Measurements from ENCODE around the gene ADGRG3. TPM values are rescaled to one million over a fixed set of nuclear protein-coding genes. Genes with fewer than 3 reads are reported as not detected.

The ADGRG3 gene
- polyA plus RNA-seq, 3 donors = 0.41 to 1.0 TPM; not detected in 1

DNA sequence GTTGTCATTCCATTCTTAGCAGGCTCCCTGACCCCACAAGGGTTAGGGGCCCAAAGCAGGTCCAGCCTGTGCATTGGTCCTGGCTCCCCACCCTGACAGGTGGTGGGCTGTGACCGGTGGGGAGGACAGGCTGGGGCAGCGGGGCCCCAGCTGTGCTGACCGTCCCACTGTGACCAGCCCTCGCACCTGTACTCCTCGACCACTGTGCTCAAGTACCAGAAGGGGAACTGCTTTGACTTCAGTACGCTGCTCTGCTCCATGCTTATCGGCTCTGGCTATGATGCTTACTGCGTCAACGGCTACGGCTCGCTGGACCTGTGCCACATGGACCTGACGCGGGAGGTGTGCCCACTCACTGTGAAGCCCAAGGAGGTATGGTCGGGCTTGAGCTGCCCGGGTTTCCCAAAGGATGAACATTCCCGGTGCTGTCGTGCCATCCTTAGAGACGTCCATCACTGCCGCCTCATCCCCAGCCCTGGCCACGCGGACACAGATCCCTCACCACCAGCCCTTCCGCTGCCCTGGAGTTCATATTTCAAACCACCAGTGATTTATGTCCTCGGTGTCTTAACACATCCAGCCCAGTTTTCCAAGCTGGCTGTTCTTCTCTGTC lies 33.8 kb downstream of the ADGRG3 start:
- Histone ChIP-seq H3K4me1 (ENCODE audit: control insufficient read depth in 1 of 2, insufficient read depth in 2 of 2, low read length in 2 of 2) (no peaks in the 10 kb centered on the region), H4K20me1 (ENCODE audit: insufficient read depth, low read length) (no peaks in the 10 kb centered on the region), H3K27me3 (ENCODE audit: control insufficient read depth in 2 of 2, insufficient read depth in 2 of 2, low read length in 2 of 2) (no peaks in the 10 kb centered on the region), H3K36me3 (replicated peaks in 1 of 2; ENCODE audit: control insufficient read depth in 1 of 2, insufficient read depth in 2 of 2, low read length in 2 of 2) (no peaks in the 10 kb centered on the region), H3K27ac (ENCODE audit: low read depth in 1 of 2, low read length in 2 of 2) (no peak overlapping the region), H3K9ac (ENCODE audit: insufficient read depth, low read length, poor library complexity, severe bottlenecking) (no peak overlapping the region), H2AFZ (ENCODE audit: insufficient read depth, low read depth, low read length, poor library complexity, severe bottlenecking) (no peak overlapping the region), H3K4me2 (replicated peaks; ENCODE audit: extremely low read depth, low read length, poor library complexity, severe bottlenecking) (no peak overlapping the region), H3K4me3 (replicated peaks in 1 of 3; ENCODE audit: low read depth in 2 of 3, low read length in 3 of 3) (no peak overlapping the region), H3K9me3 (replicated peaks in 1 of 2; ENCODE audit: control insufficient read depth in 1 of 2, insufficient read depth in 1 of 2, low read length in 2 of 2) (no peaks in the 10 kb centered on the region), H3K79me2 (ENCODE audit: insufficient read depth, low read length) (no peaks in the 10 kb centered on the region)
- intact Hi-C loops (cut with micrococcal nuclease) = no loop called here
- H3K36me3 Mint-ChIP-seq = no peaks in the 10 kb centered on the region
- no peak for TF ChIP-seq CTCF (IDR thresholded peaks at IDR 0.05)
- H3K9me3 Mint-ChIP-seq = peaks cover 0 to 3% (median 0%) of the 10 kb centered on the region in 7 donors
- WGBS (ENCODE audit: insufficient coverage) = 96% methylated on average over 20 of the region's 23 CpGs
- no peaks in the 10 kb centered on the region for H3K4me1 Mint-ChIP-seq
- no peak overlapping the region for H3K4me3 Mint-ChIP-seq
- peaks cover 0 to 3% (median 2%) of the 10 kb centered on the region in 3 donors for H3K27me3 Mint-ChIP-seq (ENCODE audit: low read depth in 3 of 3)
- H3K27ac Mint-ChIP-seq = no peak overlapping the region
- DNase-seq = no peak

DNA sequence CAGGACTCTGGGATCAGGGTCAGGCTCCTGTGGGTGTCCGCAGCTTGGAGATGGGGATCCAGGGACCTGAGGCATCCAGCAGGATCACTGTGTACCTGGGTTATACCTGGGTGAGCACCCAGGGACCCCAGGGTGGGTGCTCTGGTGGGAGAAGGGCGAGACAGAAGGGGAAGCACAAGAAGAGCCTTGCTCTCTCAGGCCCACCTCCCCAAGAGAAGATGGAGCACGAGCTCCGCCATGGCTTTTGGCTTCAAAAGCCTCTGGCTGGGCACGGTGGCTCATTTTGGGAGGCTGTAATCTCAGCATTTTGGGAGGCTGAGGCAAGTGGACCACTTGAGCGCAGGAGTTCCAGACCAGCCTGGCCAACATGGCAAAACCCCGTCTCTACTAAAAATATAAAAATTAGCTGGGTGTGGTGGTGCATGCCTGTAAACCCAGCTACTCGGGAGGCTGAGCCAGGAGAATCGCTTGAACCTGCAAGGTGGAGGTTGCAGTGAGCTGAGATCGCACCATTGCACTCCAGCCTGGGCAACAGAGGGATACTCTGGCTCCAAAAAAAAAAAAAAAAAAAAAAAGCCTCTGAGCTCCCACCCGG lies 35.4 kb downstream of the ADGRG3 start:
- no peaks in the 10 kb centered on the region for H3K4me1 Mint-ChIP-seq
- Histone ChIP-seq H2AFZ (ENCODE audit: insufficient read depth, low read depth, low read length, poor library complexity, severe bottlenecking) (no peak overlapping the region), H4K20me1 (ENCODE audit: insufficient read depth, low read length) (no peaks in the 10 kb centered on the region), H3K9ac (ENCODE audit: insufficient read depth, low read length, poor library complexity, severe bottlenecking) (no peak overlapping the region), H3K4me3 (replicated peaks in 1 of 3; ENCODE audit: low read depth in 2 of 3, low read length in 3 of 3) (no peak overlapping the region), H3K4me1 (ENCODE audit: control insufficient read depth in 1 of 2, insufficient read depth in 2 of 2, low read length in 2 of 2) (no peaks in the 10 kb centered on the region), H3K9me3 (replicated peaks in 1 of 2; ENCODE audit: control insufficient read depth in 1 of 2, insufficient read depth in 1 of 2, low read length in 2 of 2) (no peaks in the 10 kb centered on the region), H3K4me2 (replicated peaks; ENCODE audit: extremely low read depth, low read length, poor library complexity, severe bottlenecking) (no peak overlapping the region), H3K36me3 (replicated peaks in 1 of 2; ENCODE audit: control insufficient read depth in 1 of 2, insufficient read depth in 2 of 2, low read length in 2 of 2) (no peaks in the 10 kb centered on the region), H3K27ac (ENCODE audit: low read depth in 1 of 2, low read length in 2 of 2) (no peak overlapping the region), H3K27me3 (ENCODE audit: control insufficient read depth in 2 of 2, insufficient read depth in 2 of 2, low read length in 2 of 2) (no peaks in the 10 kb centered on the region), H3K79me2 (ENCODE audit: insufficient read depth, low read length) (no peaks in the 10 kb centered on the region)
- WGBS (ENCODE audit: insufficient coverage) = 96% methylated on average over 7 of the region's 11 CpGs
- peaks cover 0 to 2% (median 0%) of the 10 kb centered on the region in 3 donors for H3K27me3 Mint-ChIP-seq (ENCODE audit: low read depth in 3 of 3)
- no peak for DNase-seq
- peaks cover 0 to 3% (median 0%) of the 10 kb centered on the region in 7 donors for H3K9me3 Mint-ChIP-seq
- H3K4me3 Mint-ChIP-seq = no peak overlapping the region
- intact Hi-C loops (cut with micrococcal nuclease) = no loop called here
- H3K27ac Mint-ChIP-seq = no peak overlapping the region
- TF ChIP-seq CTCF (IDR thresholded peaks at IDR 0.05) = no peak
- H3K36me3 Mint-ChIP-seq = no peaks in the 10 kb centered on the region

All from CD14-positive monocyte (primary cell).